Kidney glomerular epithelial cell (primary cell): Measurements from ENCODE around the gene TMX1.

Source experiments
- DNase-seq: peaks from one replicate; lab custom pipeline; 2025; lab: John Stamatoyannopoulos, UW

TMX1 gene

DNA sequence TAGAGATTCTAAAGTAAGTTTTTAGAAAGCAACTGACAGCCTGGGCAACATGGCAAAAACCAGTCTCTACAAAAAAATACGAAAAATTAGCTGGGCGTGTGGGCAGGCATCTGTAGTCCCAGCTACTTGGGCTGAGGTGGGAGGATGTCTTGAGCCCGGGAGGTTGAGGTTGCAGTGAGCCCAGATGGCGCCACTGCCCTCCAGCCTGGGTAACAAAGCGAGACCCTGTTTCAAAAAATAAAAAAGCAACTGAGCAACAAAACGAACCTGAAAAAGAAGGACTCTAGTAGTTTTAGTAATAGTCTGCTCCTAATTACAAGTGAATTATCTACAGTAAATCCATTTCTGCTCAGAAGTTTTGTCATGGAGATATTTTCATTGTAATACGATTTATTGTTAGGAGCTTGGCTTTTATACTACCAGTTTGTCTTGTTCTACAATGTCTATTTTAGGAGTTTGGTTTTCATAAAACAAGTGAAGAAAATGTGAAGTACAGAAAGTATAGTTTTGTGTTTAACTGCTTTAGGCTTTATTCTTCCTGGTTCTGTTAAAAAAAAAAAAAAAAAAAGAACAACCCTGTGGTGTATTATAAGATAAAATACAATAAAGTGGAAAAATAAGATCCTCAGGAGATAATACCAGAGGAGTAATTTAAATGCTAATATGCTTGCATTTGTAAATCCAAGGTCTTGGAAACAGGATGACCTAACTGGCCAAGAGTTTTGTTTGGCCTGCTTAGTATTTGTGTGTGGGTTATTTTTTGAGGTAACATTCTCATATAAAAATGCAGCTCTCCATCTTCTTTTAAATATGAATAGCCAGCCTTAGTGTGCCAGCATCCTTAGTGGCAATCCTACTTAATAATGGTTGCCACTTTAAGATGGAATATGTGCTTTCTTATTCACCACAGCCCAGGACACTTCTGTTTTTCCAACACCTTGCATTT lies 2.8 kb downstream of the TMX1 start:
- DNase-seq: no peak

GRCh38 chr14:51244591-51244990 lies 4.5 kb downstream of the TMX1 start:
- no peak for DNase-seq

DNA sequence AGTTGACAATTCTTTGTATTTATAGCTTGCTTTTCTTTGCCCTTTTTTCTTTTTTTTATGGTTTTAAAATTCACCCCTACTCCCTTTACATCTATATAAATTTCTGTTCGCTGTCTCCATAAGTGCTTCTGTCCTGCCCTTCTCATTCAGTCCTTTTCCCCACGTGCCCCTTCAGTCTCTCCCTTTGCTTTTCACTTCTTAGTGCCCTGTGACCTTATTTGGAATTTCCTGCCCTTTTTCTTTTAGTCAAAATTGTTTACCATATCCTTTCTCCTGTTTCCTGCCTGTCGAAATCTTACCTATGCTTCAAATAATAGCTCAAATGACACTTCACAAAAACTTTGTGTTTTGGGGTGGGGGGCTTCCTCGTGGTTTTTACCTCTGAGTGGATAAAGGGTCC lies 6.0 kb downstream of the TMX1 start:
- DNase-seq: no peak

- no peak for DNase-seq
Measured at GRCh38 chr14:51248016-51248987, 8.3 kb downstream of the TMX1 start.

- no peak for DNase-seq
Measured at GRCh38 chr14:51251486-51251885, 11.4 kb downstream of the TMX1 start.

GRCh38 chr14:51253880-51254279 lies 13.8 kb downstream of the TMX1 start:
- no peak for DNase-seq

DNA sequence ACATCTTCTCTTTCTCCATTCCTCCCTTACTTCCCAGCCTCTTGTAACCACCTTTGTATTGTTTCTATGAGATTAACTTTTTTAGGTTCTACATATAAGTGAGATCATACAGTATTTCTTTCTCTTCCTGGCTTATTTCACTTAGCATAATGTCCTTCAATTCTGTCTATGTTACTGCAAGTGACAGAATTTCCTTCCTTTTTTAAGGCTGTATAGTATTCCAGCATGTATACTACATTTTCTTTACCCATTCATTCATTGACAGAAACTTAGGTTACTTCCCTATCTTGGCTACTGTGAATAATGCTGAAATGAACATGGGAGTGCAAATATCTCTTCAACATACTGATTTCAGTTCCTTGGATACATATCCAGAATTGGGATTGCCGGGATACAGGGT lies 18.2 kb downstream of the TMX1 start:
- no peak for DNase-seq

DNA sequence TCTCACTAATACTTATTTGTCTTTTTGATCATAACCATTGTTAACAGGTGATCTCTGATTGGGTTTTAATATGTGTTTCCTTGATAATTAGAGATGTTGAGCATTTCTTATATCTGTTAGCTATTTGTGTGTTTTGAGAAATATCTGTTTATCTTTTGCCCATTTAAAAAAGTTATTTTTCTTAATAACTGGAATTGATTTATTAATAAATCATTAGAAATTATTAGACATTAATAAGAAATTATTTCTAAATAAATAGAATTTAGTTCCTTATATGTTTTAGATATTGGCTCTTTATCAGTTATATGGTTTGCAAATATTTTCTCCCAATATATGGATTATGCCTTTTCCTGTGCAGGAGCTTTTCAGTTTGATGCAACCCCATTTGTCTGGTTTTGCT lies 18.7 kb downstream of the TMX1 start:
- DNase-seq: no peak

GRCh38 chr14:51260225-51260624 lies 20.2 kb downstream of the TMX1 start:
- DNase-seq: no peak

DNA sequence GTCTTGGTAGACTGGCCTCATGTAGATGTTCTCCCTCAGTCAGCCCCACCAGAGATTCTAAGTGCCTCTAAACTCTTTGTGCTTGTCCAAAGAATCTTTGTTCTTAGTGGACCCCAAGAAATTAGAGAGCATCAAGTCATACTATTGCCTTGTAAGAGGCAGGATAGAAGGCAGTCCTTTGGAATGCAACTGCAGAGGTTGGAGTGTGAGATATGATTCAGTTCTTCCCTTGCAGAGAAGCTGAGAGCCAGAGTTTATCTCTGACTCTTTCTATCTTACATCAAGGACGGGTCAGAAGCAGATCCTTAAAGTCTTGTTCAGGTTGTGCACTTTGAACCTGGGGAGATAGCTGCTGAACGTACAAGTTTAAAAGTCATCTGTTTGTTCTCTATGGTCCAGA lies 21.1 kb downstream of the TMX1 start:
- no peak for DNase-seq

DNA sequence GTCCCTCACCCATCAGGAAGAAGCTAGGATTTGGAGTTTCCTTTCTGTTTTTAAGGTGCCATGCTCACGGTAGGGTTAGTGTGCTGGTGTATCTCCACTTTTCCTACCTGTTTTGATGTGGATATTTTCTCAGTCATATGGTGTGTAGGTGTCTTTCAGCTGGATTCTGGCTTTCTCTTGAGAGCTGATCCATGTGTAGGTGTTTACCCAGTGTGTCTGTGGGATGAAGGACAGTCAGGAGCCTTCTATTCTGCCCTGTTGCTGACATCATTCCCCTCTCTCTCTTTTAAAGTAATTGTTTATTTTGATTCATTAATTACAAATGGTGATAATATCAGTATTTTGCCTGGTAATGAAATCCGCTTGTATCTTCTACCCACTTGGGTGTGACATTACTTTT lies 22.8 kb downstream of the TMX1 start:
- no peak for DNase-seq

- no peak for DNase-seq
Measured at GRCh38 chr14:51269634-51270033, 29.6 kb downstream of the TMX1 start.

DNA sequence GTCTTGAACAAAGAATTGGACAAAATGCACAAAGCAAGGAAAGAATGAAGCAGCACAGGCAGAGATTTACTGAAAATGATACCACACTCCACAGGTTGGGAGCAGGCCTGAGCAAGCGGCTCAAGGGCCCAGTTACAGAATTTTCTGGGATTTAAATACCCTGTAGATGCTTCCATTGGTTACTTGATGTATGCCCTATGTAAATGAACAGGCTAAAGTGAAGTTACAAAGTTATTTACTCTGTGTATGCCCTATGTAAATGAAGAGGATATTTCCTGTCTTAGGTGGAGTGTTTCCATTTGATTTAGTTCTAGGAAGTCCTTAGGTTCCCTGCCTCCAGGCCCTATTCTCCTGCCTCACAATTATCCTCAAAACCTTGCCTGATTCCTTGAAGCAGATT lies 36.6 kb downstream of the TMX1 start:
- no peak for DNase-seq

GRCh38 chr14:51277753-51278415 lies 37.8 kb downstream of the TMX1 start:
- no peak for DNase-seq

- DNase-seq: no peak
Measured at GRCh38 chr14:51282517-51282916, 42.5 kb downstream of the TMX1 start.

DNA sequence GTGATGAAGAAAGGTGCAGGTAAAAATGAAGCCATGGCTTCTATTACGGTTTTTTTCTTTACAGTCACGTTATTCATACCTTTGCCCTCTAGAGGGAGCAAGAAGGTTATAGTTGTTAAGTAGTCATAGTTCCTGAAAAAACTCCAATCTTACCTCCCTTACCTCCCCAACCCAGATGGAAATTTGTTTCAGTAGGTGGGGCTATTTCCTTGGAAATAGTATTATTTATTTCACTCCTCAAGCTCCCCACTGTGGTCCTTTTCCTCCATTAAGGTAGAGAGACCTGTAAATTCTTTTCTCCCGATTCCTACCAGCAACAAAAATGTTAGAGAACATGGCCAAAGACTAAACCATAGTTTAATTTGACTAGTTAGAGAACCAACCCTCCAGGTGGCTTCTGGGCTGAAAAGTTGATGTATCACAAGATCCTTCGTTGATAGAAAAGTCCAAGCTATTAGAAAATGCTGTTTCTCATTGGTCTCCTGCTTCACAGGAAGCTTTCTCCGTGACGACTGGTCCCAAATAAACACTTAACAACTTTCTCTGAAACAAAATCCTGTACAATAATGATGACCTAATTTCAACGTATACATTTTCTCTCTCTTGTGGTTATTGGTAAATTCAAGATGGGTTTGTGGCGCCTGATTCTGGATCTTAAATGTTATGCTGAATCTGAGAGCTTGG lies 43.5 kb downstream of the TMX1 start:
- DNase-seq: peak; percentile 96

GRCh38 chr14:51284241-51284640 lies 44.2 kb downstream of the TMX1 start:
- DNase-seq: no peak

DNA sequence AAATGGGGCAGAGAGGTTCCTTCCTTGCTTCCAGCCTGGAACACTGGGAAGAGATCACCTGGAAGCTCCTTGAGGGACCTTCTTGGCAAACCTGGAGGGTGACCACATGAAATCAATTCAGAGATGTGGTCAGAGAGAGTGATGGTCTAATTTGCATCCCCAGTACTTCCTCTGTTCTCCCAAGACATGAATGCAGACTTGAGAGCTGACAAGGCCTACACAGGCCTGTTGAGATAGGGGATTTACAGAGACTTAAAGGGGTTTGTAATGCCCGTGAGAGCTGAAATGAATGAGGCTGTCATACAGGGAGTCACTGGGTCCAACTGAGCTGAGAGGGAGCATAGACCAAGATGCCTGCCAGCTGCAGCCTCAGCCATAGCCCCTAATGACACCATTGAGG lies 45.1 kb downstream of the TMX1 start:
- no peak for DNase-seq

GRCh38 chr14:51289169-51289568 lies 49.1 kb downstream of the TMX1 start:
- DNase-seq: no peak

GRCh38 chr14:51290132-51290531 lies 50.1 kb downstream of the TMX1 start:
- DNase-seq: no peak

DNA sequence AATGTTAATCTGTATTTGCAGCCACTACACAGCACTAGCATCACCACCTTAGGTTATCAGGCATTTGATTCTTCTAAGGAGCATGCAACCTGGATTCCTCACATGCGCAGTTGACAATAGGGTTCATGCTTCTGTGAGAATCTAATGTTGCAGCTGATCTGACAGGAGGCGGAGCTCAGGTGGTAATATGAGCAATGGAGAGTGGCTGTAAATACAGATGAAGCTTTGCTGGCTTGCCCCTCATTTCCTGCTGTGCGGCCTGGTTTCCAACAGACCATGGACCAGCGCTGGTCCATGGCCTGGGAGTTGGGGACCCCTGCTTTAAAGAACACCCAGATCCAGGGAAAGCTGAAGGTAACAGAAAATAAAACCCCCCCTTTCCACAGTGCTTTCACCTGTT lies 51.0 kb downstream of the TMX1 start:
- DNase-seq: no peak
